ENCODE measurements around the gene PROSER3.

DNA sequence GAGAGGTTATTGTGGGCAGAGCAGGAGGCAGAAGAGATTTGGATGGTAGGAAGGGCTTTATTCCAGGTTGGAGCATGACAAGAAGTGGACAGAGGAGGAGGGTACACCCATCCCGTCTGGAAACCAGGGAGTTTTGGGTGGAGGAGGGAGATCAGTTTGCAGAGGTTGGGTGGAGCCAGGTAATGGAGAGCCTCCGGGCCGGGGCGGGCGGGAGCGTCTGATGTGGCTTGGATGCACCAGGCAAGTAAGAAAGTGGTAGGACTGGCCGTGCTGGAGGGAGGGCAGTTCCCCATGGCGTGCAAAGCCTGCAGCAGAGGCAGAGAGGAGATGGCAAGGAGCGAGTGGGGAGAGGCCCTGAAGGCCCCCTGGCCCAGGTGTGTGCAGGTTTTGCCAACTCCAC, 26.6 kb upstream of the PROSER3 start:
- TF ChIP-seq, protein P1, sequence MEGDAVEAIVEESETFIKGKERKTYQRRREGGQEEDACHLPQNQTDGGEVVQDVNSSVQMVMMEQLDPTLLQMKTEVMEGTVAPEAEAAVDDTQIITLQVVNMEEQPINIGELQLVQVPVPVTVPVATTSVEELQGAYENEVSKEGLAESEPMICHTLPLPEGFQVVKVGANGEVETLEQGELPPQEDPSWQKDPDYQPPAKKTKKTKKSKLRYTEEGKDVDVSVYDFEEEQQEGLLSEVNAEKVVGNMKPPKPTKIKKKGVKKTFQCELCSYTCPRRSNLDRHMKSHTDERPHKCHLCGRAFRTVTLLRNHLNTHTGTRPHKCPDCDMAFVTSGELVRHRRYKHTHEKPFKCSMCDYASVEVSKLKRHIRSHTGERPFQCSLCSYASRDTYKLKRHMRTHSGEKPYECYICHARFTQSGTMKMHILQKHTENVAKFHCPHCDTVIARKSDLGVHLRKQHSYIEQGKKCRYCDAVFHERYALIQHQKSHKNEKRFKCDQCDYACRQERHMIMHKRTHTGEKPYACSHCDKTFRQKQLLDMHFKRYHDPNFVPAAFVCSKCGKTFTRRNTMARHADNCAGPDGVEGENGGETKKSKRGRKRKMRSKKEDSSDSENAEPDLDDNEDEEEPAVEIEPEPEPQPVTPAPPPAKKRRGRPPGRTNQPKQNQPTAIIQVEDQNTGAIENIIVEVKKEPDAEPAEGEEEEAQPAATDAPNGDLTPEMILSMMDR (conservative IDR thresholded peaks at IDR 0.05 in 1 of 2, IDR thresholded peaks at IDR 0.05 in 1 of 2; ENCODE audit: low read depth in 1 of 2, low read length in 2 of 2), result no peak
- no peak for TF ChIP-seq EZH2 (IDR thresholded peaks at IDR 0.05; ENCODE audit: low read length, missing control alignments)
